Neuronal stem cell (in vitro differentiated cells): Measurements from ENCODE around the gene ZNF618.

Experiments
- DNase-seq: peaks from one replicate; pipeline ENCODE4 v3.0.0-alpha.2; 2013; ENCODE audit warnings: low spot score
- H2AFZ ChIP-seq: one replicate; pipeline ENCODE4 v1.6.1; 2013; ENCODE audit warnings: mild to moderate bottlenecking, low read length, inconsistent platforms
- H2AK5ac ChIP-seq: 2 replicates; pipeline ENCODE4 v1.6.1; 2013; ENCODE audit warnings: low read depth, mild to moderate bottlenecking, inconsistent platforms, low read length, moderate library complexity, mixed read lengths
- H2BK120ac ChIP-seq: 2 replicates; pipeline ENCODE4 v1.6.1; 2013; ENCODE audit warnings: low read depth, mild to moderate bottlenecking, inconsistent platforms, low read length, moderate library complexity, mixed read lengths
- H2BK12ac ChIP-seq: one replicate; pipeline ENCODE4 v1.6.1; 2013; ENCODE audit warnings: low read length, inconsistent platforms
- H2BK15ac ChIP-seq: 2 replicates; pipeline ENCODE4 v1.6.1; 2013; ENCODE audit warnings: mild to moderate bottlenecking, low read length, inconsistent platforms, mixed read lengths
- H2BK5ac ChIP-seq: one replicate; pipeline ENCODE4 v1.6.1; 2013; ENCODE audit warnings: inconsistent platforms, mild to moderate bottlenecking, low read length, moderate library complexity
- H3K14ac ChIP-seq: one replicate; pipeline ENCODE4 v1.6.1; 2013; ENCODE audit warnings: low read length, inconsistent platforms
- H3K18ac ChIP-seq: 2 replicates; pipeline ENCODE4 v1.6.1; 2013; ENCODE audit warnings: low read length, inconsistent platforms
- H3K23ac ChIP-seq: 2 replicates; pipeline ENCODE4 v1.6.1; 2013; ENCODE audit warnings: low read depth, mild to moderate bottlenecking, mixed read lengths, low read length, inconsistent platforms; ENCODE audit not compliant: poor library complexity
- H3K27ac ChIP-seq: replicated peaks from 3 replicates; pipeline ENCODE4 v1.5.1; 2013; ENCODE audit warnings: low read length, inconsistent platforms
- H3K27me3 ChIP-seq, 3 experiments: 2 replicates each; pipeline ENCODE4 v1.6.1; 2013; ENCODE audit warnings: low read length in 3 of 3, mild to moderate bottlenecking in 2 of 3, inconsistent platforms in 1 of 3, low read depth in 1 of 3, mixed read lengths in 1 of 3, moderate library complexity in 1 of 3; ENCODE audit not compliant: control insufficient read depth in 3 of 3, insufficient read depth in 3 of 3
- H3K36me3 ChIP-seq, 2 donors: replicated peaks in 1 of 2; 2 replicates each; pipeline ENCODE4 v1.6.1; 2013; ENCODE audit warnings: low read length in 2 of 2; ENCODE audit not compliant: control insufficient read depth in 2 of 2, insufficient read depth in 2 of 2
- H3K4ac ChIP-seq: 2 replicates; pipeline ENCODE4 v1.6.1; 2013; ENCODE audit warnings: inconsistent platforms, mild to moderate bottlenecking, low read length, moderate library complexity
- H3K4me1 ChIP-seq, 2 donors: 1 replicate in 1 of 2; 2 replicates in 1 of 2; pipeline ENCODE4 v1.6.1; 2013; ENCODE audit warnings: low read length in 2 of 2, low read depth in 1 of 2; ENCODE audit not compliant: control insufficient read depth in 2 of 2, insufficient read depth in 1 of 2
- H3K4me2 ChIP-seq: one replicate; pipeline ENCODE4 v1.6.1; 2013; ENCODE audit warnings: mild to moderate bottlenecking, low read length, inconsistent platforms; ENCODE audit not compliant: insufficient read depth, poor library complexity, severe bottlenecking
- H3K4me3 ChIP-seq, 2 donors: 2 replicates each; pipeline ENCODE4 v1.5.1; 2013; ENCODE audit warnings: low read length in 2 of 2, mild to moderate bottlenecking in 2 of 2, inconsistent platforms in 1 of 2, moderate library complexity in 1 of 2
- H3K79me1 ChIP-seq: one replicate; pipeline ENCODE4 v1.6.1; 2013; ENCODE audit warnings: low read depth, mild to moderate bottlenecking, inconsistent platforms, low read length, moderate library complexity
- H3K9ac ChIP-seq: one replicate; pipeline ENCODE4 v1.6.1; 2013; ENCODE audit warnings: mild to moderate bottlenecking, low read depth, low read length, inconsistent platforms; ENCODE audit not compliant: poor library complexity
- H3K9me3 ChIP-seq, 2 donors: replicated peaks in 1 of 2; 2 replicates each; pipeline versions ENCODE3 to v1.6.1; 2013; ENCODE audit warnings: low read length in 2 of 2, mild to moderate bottlenecking in 2 of 2, inconsistent platforms in 1 of 2, low read depth in 1 of 2, mixed read lengths in 1 of 2, moderate library complexity in 1 of 2; ENCODE audit not compliant: control insufficient read depth in 2 of 2, insufficient read depth in 1 of 2
- H4K8ac ChIP-seq: one replicate; pipeline ENCODE4 v1.6.1; 2013; ENCODE audit warnings: low read depth, mild to moderate bottlenecking, inconsistent platforms, low read length, moderate library complexity
- H4K91ac ChIP-seq: one replicate; pipeline ENCODE4 v1.6.1; 2013; ENCODE audit warnings: low read length, low read depth, mild to moderate bottlenecking, inconsistent platforms; ENCODE audit not compliant: poor library complexity
- WGBS, 2 donors: extraction: QIAGEN DNeasy Blood & Tissue Kit; methylation state at CpG; one replicate each; pipeline ENCODE4 v1.1.7; 2013; ENCODE audit warnings: missing lambda C conversion rate in 2 of 2, mixed read lengths in 1 of 2; ENCODE audit not compliant: insufficient read length in 2 of 2, insufficient replicate concordance in 1 of 2; ENCODE audit errors: extremely low coverage in 2 of 2; 5-methylcytosine and 5-hydroxymethylcytosine counted together

ZNF618 gene

DNA sequence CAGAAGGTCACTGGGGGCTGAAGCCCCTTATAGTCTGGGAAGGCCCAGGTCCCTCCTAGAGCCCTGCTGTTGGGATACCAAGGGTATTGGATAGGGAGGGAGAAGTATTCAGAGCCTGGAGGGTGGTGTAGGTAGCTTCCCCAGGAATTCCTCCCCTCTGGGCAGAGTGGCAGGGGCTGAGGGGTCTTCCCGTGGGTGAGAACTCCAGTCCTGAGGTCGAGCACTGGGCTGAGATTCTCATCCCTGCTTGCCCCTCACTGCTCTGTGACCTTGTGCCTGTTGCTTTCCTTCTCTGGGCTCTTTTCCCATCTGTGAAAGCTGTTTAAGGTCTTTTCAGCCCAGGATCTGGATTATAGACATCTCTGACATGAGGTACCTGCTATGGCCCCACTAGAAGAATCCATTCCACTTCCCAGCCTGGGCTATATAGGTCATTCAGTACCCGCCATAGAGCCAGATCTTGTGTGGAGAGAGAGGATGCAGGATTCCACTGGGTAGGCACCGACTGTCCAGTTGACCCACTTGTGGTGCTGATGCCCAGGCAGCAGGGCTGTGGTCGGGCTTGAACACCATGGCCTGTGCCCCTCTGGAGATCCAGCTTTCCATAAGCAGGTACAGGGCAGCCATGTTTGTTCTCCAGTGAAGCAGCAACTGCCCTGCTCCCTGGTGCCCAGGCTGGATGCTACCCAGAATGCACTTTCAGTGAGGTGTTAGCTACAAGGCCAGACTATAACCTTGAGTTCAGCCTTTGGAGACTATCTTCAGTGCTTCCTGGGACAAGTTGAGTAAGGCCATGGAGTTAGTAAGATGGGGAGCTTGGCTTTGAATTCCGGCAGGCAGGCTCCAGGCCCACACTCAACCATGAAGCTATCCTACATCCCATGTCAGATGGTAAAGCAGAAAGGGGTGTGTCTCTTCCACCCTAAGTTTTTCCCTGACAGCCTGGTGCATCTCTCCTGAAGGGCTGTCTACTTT is 141.9 kb downstream of the ZNF618 start:
- H2BK15ac ChIP-seq = no peak overlapping the region
- H3K23ac ChIP-seq = no peak overlapping the region
- H4K91ac ChIP-seq = no peak overlapping the region
- H4K8ac ChIP-seq = no peak overlapping the region
- no peak overlapping the region for H3K9ac ChIP-seq
- no peak overlapping the region for H2AFZ ChIP-seq
- no peak overlapping the region for H3K27ac ChIP-seq
- WGBS, 2 donors = no CpG with 5 or more reads among the region's 6 CpGs
- no peak overlapping the region for H2BK12ac ChIP-seq
- H3K4me3 ChIP-seq = no peak overlapping the region
- no peaks in the 10 kb centered on the region for H3K27me3 ChIP-seq
- H3K9me3 ChIP-seq = peaks cover 0 to 17% of the 10 kb centered on the region in 2 donors
- peaks cover 22 to 72% of the 10 kb centered on the region in 2 donors for H3K36me3 ChIP-seq
- no peak overlapping the region for H3K14ac ChIP-seq
- no peaks in the 10 kb centered on the region for H3K79me1 ChIP-seq
- no peak overlapping the region for H2BK120ac ChIP-seq
- no peak overlapping the region for H2BK5ac ChIP-seq
- no peak overlapping the region for H2AK5ac ChIP-seq
- no peak for DNase-seq
- no peaks in the 10 kb centered on the region for H3K4me1 ChIP-seq
- H3K4ac ChIP-seq = no peak overlapping the region
- no peak overlapping the region for H3K18ac ChIP-seq
- H3K4me2 ChIP-seq = no peak overlapping the region

DNA sequence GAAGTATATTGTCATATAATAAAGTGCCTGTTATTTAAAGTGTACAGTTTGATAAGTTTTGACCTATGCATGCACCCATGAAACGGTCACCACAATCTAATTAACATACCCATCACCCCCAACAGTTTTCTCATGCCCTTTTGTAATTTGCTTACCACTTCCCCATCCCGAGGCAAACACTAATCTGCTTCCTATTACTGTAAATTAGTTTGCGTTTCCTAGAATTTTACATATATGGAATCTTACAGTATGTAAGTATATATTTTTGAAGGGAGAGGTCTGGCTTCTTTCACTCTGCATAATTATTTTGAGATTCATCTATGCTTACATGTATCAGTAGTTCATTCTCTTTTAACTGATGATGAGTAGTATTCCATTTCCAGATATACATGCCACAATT is 145.5 kb downstream of the ZNF618 start:
- H3K4me1 ChIP-seq = no peaks in the 10 kb centered on the region
- H2AFZ ChIP-seq = no peak overlapping the region
- no peak for DNase-seq
- no peak overlapping the region for H2BK15ac ChIP-seq
- H3K4me2 ChIP-seq = no peak overlapping the region
- H3K18ac ChIP-seq = no peak overlapping the region
- no peaks in the 10 kb centered on the region for H3K79me1 ChIP-seq
- no peak overlapping the region for H3K4me3 ChIP-seq
- WGBS, 2 donors = no CpG with 5 or more reads among the region's 3 CpGs
- H3K9me3 ChIP-seq = peaks cover 0 to 35% of the 10 kb centered on the region in 2 donors
- peaks cover 17 to 69% of the 10 kb centered on the region in 2 donors for H3K36me3 ChIP-seq
- no peak overlapping the region for H2BK120ac ChIP-seq
- no peak overlapping the region for H3K23ac ChIP-seq
- H4K91ac ChIP-seq = no peak overlapping the region
- H3K14ac ChIP-seq = no peak overlapping the region
- no peaks in the 10 kb centered on the region for H3K27me3 ChIP-seq
- H2AK5ac ChIP-seq = no peak overlapping the region
- no peak overlapping the region for H3K27ac ChIP-seq
- H2BK12ac ChIP-seq = no peak overlapping the region
- H3K4ac ChIP-seq = no peak overlapping the region
- no peak overlapping the region for H4K8ac ChIP-seq
- no peak overlapping the region for H2BK5ac ChIP-seq
- no peak overlapping the region for H3K9ac ChIP-seq

DNA sequence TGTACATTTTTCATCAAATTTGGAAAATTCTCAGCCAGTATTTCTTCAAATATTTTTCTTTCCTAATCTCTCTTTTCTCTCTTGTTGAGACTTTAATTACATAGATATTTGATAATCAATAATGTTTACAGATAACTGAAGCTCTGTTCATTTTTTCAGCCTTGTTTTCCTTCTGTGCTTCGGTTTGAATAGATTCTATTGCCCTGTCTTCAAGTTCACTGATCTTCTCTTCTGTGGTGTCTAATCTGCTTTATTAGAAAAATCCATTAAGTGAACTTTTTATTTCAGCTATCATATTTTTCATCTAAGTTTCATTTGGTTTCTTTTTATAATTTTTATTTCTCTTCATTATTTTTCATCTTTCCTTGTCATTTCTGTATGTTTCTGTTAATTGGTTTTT is 147.9 kb downstream of the ZNF618 start:
- WGBS, 2 donors = no CpG with 5 or more reads among the region's 1 CpG
- H4K8ac ChIP-seq = no peak overlapping the region
- no peak overlapping the region for H3K14ac ChIP-seq
- H3K4me1 ChIP-seq = no peaks in the 10 kb centered on the region
- no peak overlapping the region for H3K9ac ChIP-seq
- H3K4ac ChIP-seq = no peak overlapping the region
- H3K18ac ChIP-seq = no peak overlapping the region
- no peak overlapping the region for H2AFZ ChIP-seq
- peaks cover 10 to 59% of the 10 kb centered on the region in 2 donors for H3K36me3 ChIP-seq
- H3K4me2 ChIP-seq = no peak overlapping the region
- H3K4me3 ChIP-seq = no peak overlapping the region
- peaks cover 0 to 35% of the 10 kb centered on the region in 2 donors for H3K9me3 ChIP-seq
- H3K79me1 ChIP-seq = peaks cover 1% of the 10 kb centered on the region
- no peak overlapping the region for H3K23ac ChIP-seq
- H2BK12ac ChIP-seq = no peak overlapping the region
- no peak overlapping the region for H2AK5ac ChIP-seq
- H2BK5ac ChIP-seq = no peak overlapping the region
- H3K27me3 ChIP-seq = no peaks in the 10 kb centered on the region
- H2BK15ac ChIP-seq = no peak overlapping the region
- H2BK120ac ChIP-seq = no peak overlapping the region
- DNase-seq = no peak
- H3K27ac ChIP-seq = no peak overlapping the region
- H4K91ac ChIP-seq = no peak overlapping the region

DNA sequence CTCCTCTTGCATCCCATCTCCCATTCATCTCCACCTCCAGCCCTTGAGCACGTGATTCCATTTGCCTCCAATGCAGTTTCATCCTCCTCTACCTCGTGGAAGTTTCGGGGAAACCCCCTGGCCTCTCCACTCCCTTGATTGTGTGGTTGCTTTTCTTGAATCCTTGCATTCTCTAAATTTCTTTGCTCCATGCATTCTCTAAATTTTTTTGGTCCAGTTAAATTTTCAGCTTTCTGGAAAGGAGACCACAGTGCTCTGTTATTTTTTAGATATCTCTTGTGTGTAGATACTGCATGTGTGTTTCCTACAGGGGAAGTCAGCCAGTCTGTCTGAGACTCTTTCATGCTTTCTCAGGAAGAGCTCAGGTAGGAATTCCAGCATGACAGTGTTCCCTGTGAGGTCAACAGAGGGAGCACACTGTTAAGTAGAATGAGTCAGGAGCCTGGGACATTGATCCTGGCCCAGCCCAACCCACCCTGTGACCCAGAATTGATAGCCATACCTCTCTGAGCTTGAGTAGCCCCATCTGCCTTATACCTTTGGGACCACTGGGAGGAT is 149.2 kb downstream of the ZNF618 start:
- Histone ChIP-seq H2BK120ac (no peak overlapping the region), H3K27ac (no peak overlapping the region), H4K91ac (no peak overlapping the region), H3K18ac (no peak overlapping the region), H3K23ac (no peak overlapping the region), H3K36me3 (peaks cover 19 to 64% of the 10 kb centered on the region in 2 donors), H2BK12ac (no peak overlapping the region), H2BK5ac (no peak overlapping the region), H3K9ac (no peak overlapping the region), H3K4me3 (no peak overlapping the region), H3K79me1 (peaks cover 1% of the 10 kb centered on the region), H2BK15ac (no peak overlapping the region), H3K4ac (no peak overlapping the region), H4K8ac (no peak overlapping the region), H3K9me3 (peaks cover 0 to 35% of the 10 kb centered on the region in 2 donors), H3K27me3 (no peaks in the 10 kb centered on the region), H3K14ac (no peak overlapping the region), H3K4me1 (no peaks in the 10 kb centered on the region), H2AFZ (no peak overlapping the region), H2AK5ac (no peak overlapping the region), H3K4me2 (no peak overlapping the region)
- no peak for DNase-seq
- no CpG with 5 or more reads among the region's 3 CpGs for WGBS, 2 donors
